ENCODE results near the gene SOX18. TPM values are rescaled to one million over a fixed set of nuclear protein-coding genes. Genes with fewer than 3 reads are reported as not detected.

Gene SOX18
- total and polyA plus RNA-seq, 2 of the 13 experiments (the other 11 are each of a cell fraction or from before 2014, with no cell fraction given): 1.6 to 1.9 TPM

GRCh38 chr20:64035066-64035932, 14.1 kb downstream of the SOX18 start (continued):
- TF ChIP-seq THYN1 (CRISPR knock-in tag; IDR thresholded peaks at IDR 0.05; ENCODE audit: borderline replicate concordance, low read depth): no peak
- no peak for TF ChIP-seq ZSCAN31 (CRISPR knock-in tag; IDR thresholded peaks at IDR 0.05; ENCODE audit: low read depth)
- TF ChIP-seq, protein P1, sequence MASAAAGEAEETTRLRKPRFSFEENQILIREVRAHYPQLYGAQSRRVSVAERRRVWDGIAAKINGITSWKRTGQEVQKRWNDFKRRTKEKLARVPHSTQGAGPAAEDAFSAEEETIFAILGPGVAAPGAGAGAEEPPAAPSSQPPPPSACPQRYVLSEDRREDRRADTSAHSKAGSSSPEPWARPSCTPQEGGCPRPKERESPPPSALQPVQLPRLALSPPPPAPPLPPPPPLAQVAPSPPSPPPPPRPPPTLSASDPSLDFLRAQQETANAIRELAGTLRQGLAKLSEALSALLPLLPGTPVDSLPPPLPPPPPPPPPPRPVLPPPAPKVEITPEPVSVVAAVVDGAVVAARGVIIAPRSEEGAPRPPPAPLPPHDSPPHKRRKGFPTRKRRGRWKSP (CRISPR knock-in tag; IDR thresholded peaks at IDR 0.05): no peak
- peak; percentile 20; the same call in 1 of the 2 replicates for TF ChIP-seq ZBTB20 (CRISPR knock-in tag; IDR thresholded peaks at IDR 0.05; ENCODE audit: borderline replicate concordance, low read depth)
- no peak for TF ChIP-seq CBFB (CRISPR knock-in tag; IDR thresholded peaks at IDR 0.05)
- no peak for TF ChIP-seq GABPA (IDR thresholded peaks at IDR 0.05; ENCODE audit: low read depth, low read length)
- no peak for TF ChIP-seq GABPA (CRISPR knock-in tag; IDR thresholded peaks at IDR 0.05; ENCODE audit: low read depth)
- TF ChIP-seq ZFP82 (CRISPR knock-in tag; IDR thresholded peaks at IDR 0.05; ENCODE audit: borderline replicate concordance): no peak
- TF ChIP-seq ZNF382 (CRISPR knock-in tag; IDR thresholded peaks at IDR 0.05; ENCODE audit: borderline replicate concordance): no peak
- TF ChIP-seq FOXK2 (IDR thresholded peaks at IDR 0.05): no peak
- TF ChIP-seq ZNF225 (CRISPR knock-in tag; IDR thresholded peaks at IDR 0.05): no peak
- TF ChIP-seq ZNF709 (CRISPR knock-in tag; IDR thresholded peaks at IDR 0.05): no peak
- no peak; the same call in 1 of the 2 replicates for TF ChIP-seq KDM5B (CRISPR knock-in tag; IDR thresholded peaks at IDR 0.05; ENCODE audit: borderline replicate concordance)
- TF ChIP-seq MTF1 (CRISPR knock-in tag; IDR thresholded peaks at IDR 0.05): no peak
- no peak; the same call in 1 of the 2 replicates for TF ChIP-seq ZNF253 (CRISPR knock-in tag; IDR thresholded peaks at IDR 0.05; ENCODE audit: borderline replicate concordance)
- TF ChIP-seq HIVEP1 (CRISPR knock-in tag; IDR thresholded peaks at IDR 0.05): no peak
- no peak for TF ChIP-seq SATB2 (CRISPR knock-in tag; IDR thresholded peaks at IDR 0.05)
- TF ChIP-seq, protein P2, sequence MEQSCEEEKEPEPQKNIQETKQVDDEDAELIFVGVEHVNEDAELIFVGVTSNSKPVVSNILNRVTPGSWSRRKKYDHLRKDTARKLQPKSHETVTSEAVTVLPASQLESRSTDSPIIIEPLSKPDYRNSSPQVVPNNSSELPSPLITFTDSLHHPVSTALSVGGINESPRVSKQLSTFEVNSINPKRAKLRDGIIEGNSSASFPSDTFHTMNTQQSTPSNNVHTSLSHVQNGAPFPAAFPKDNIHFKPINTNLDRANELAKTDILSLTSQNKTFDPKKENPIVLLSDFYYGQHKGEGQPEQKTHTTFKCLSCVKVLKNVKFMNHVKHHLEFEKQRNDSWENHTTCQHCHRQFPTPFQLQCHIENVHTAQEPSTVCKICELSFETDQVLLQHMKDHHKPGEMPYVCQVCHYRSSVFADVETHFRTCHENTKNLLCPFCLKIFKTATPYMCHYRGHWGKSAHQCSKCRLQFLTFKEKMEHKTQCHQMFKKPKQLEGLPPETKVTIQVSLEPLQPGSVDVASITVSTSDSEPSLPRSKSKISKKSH (CRISPR knock-in tag; IDR thresholded peaks at IDR 0.05; ENCODE audit: borderline replicate concordance): no peak
- TF ChIP-seq ZNF605 (CRISPR knock-in tag; IDR thresholded peaks at IDR 0.05): peak; percentile 2; the same call in 1 of the 2 replicates
- TF ChIP-seq PHF21A (CRISPR knock-in tag; IDR thresholded peaks at IDR 0.05): no peak
- no peak for TF ChIP-seq YEATS2 (CRISPR knock-in tag; IDR thresholded peaks at IDR 0.05; ENCODE audit: borderline replicate concordance)
- TF ChIP-seq SRSF1 (optimal IDR thresholded peaks at IDR 0.05; ENCODE audit: low read depth, low read length): peak; percentile 19
- TF ChIP-seq CBX5 (CRISPR knock-in tag; IDR thresholded peaks at IDR 0.05; ENCODE audit: borderline replicate concordance): no peak
- no peak for TF ChIP-seq NFATC3 (CRISPR knock-in tag; IDR thresholded peaks at IDR 0.05)
- TF ChIP-seq ZNF784 (CRISPR knock-in tag; IDR thresholded peaks at IDR 0.05; ENCODE audit: borderline replicate concordance): peak; percentile 14; the same call in 1 of the 2 replicates
- TF ChIP-seq ZSCAN20 (CRISPR knock-in tag; IDR thresholded peaks at IDR 0.05; ENCODE audit: borderline replicate concordance): no peak
- TF ChIP-seq ZNF232 (CRISPR knock-in tag; IDR thresholded peaks at IDR 0.05; ENCODE audit: borderline replicate concordance): peak; percentile 6; the same call in 1 of the 2 replicates
- TF ChIP-seq ZSCAN25 (CRISPR knock-in tag; IDR thresholded peaks at IDR 0.05): peak; percentile 99; the same call in 1 of the 2 replicates
- TF ChIP-seq ZNF33B (CRISPR knock-in tag; IDR thresholded peaks at IDR 0.05): peak; percentile 18

All from HepG2 (cell line).